HepG2 (cell line): ENCODE data around the gene ENDOG. TPM values are rescaled to one million over a fixed set of nuclear protein-coding genes. Genes with fewer than 3 reads are reported as not detected.

Experiments
- ATAD3A ChIP-seq: sonication (generic); formaldehyde crosslinking; IDR thresholded peaks from 2 replicates; pipeline ENCODE4 v1.4.0; 2020; ENCODE audit warnings: missing genetic modification reagents
- BCL6 ChIP-seq: IDR thresholded peaks from 2 replicates; pipeline ENCODE4 v1.6.1; 2016; ENCODE audit warnings: missing genetic modification reagents, missing compliant biosample characterization
- CBFB ChIP-seq: sonication (generic); formaldehyde crosslinking; IDR thresholded peaks from 2 replicates; pipeline ENCODE4 v1.4.0; 2020; ENCODE audit warnings: missing genetic modification reagents
- HMG20A ChIP-seq: IDR thresholded peaks from 2 replicates; pipeline ENCODE4 v1.6.1; 2016; ENCODE audit warnings: borderline replicate concordance
- HNF4A ChIP-seq: sonication (generic); formaldehyde crosslinking; IDR thresholded peaks from 2 replicates; pipeline ENCODE4 v1.4.0; 2020; ENCODE audit warnings: missing genetic modification reagents
- HOXD1 ChIP-seq: sonication (generic); formaldehyde crosslinking; IDR thresholded peaks from 2 replicates; pipeline ENCODE4 v1.5.0; 2020; ENCODE audit warnings: missing genetic modification reagents
- KDM6A ChIP-seq: IDR thresholded peaks from 2 replicates; pipeline ENCODE4 v1.6.1; 2016; ENCODE audit warnings: low read depth
- NFIB ChIP-seq: sonication (generic); formaldehyde crosslinking; IDR thresholded peaks from 2 replicates; pipeline ENCODE4 v1.9.0; 2021; ENCODE audit warnings: missing genetic modification reagents, mild to moderate bottlenecking, borderline replicate concordance
- PCBP2 ChIP-seq: fragments of 200-400 bp; formaldehyde crosslinking; optimal IDR thresholded peaks from 2 replicates; pipeline ENCODE3; 2018; ENCODE audit warnings: low read length, low read depth; ENCODE audit not compliant: poor library complexity, severe bottlenecking
- SOX5 ChIP-seq: IDR thresholded peaks from 2 replicates; pipeline ENCODE4 v1.6.1; 2016; ENCODE audit warnings: borderline replicate concordance
- SP1 ChIP-seq, 2 experiments: fragments of 450-650 bp in 1 of 2; sonication (generic) in 1 of 2; formaldehyde crosslinking in 1 of 2; IDR thresholded peaks; 2 replicates each; pipeline versions ENCODE4 v1.4.0 to v1.6.1; 2016 to 2020; ENCODE audit warnings: missing genetic modification reagents in 1 of 2
- TOE1 ChIP-seq: sonication (generic); formaldehyde crosslinking; IDR thresholded peaks from 2 replicates; pipeline ENCODE4 v1.4.0; 2020; ENCODE audit warnings: mild to moderate bottlenecking, missing genetic modification reagents
- YEATS2 ChIP-seq: sonication (generic); formaldehyde crosslinking; IDR thresholded peaks from 2 replicates; pipeline ENCODE4 v1.4.0; 2020; ENCODE audit warnings: missing genetic modification reagents, borderline replicate concordance
- ZFP36L2 ChIP-seq: sonication (generic); formaldehyde crosslinking; IDR thresholded peaks from 2 replicates; pipeline ENCODE4 v1.4.0; 2020; ENCODE audit warnings: missing genetic modification reagents
- ZFX ChIP-seq: sonication (generic); formaldehyde crosslinking; IDR thresholded peaks from 2 replicates; pipeline ENCODE4 v1.4.0; 2020; ENCODE audit warnings: mild to moderate bottlenecking, low read depth, missing genetic modification reagents, moderate library complexity
- ZNF263 ChIP-seq: sonication (generic); formaldehyde crosslinking; IDR thresholded peaks from 2 replicates; pipeline ENCODE4 v1.4.0; 2020; ENCODE audit warnings: missing genetic modification reagents
- ZNF331 ChIP-seq: sonication (generic); formaldehyde crosslinking; IDR thresholded peaks from 2 replicates; pipeline ENCODE4 v1.4.0; 2020; ENCODE audit warnings: missing genetic modification reagents
- ZNF547 ChIP-seq: sonication (generic); formaldehyde crosslinking; IDR thresholded peaks from 2 replicates; pipeline ENCODE4 v1.5.1; 2020; ENCODE audit warnings: mild to moderate bottlenecking, missing genetic modification reagents
- ZNF629 ChIP-seq: sonication (generic); formaldehyde crosslinking; conservative IDR thresholded peaks from 2 replicates; pipeline ENCODE4 v1.5.0; 2020; ENCODE audit warnings: missing genetic modification reagents
- ZNF883 ChIP-seq: sonication (generic); formaldehyde crosslinking; IDR thresholded peaks from 2 replicates; pipeline ENCODE4 v1.5.1; 2020; ENCODE audit warnings: mild to moderate bottlenecking, missing genetic modification reagents; ENCODE audit errors: not compliant biosample characterization
- polyA plus RNA-seq, 8 experiments: library from polyadenylated mRNA; depleted of rRNA in 3 of 8; stranded (reverse) in 7 of 8; unstranded in 1 of 8; fragments of >200 nt; fragmentation: Illumina TruSeq in 4 of 8; extraction: Trizol in 4 of 8; gene quantifications; 2 replicates each; pipeline versions ENCODE4 v1.2.1 to v1.2.3, GENCODE V29; 2011 to 2016; ENCODE audit warnings: low read depth in 4 of 8, missing spikeins in 1 of 8, mixed read lengths in 1 of 8; ENCODE audit not compliant: insufficient read depth in 1 of 8
- total RNA-seq, 5 experiments: library from RNA; depleted of rRNA; stranded (reverse); fragments of >200 nt; fragmentation: Illumina TruSeq; extraction: Trizol; gene quantifications; 2 replicates each; pipeline ENCODE4 v1.2.3, GENCODE V29; 2016; ENCODE audit warnings: low read depth in 1 of 5
- TF ChIP-seq, protein P1 (sequence below): sonication (generic); formaldehyde crosslinking; IDR thresholded peaks from 2 replicates; pipeline ENCODE4 v1.4.0; 2020; ENCODE audit warnings: missing genetic modification reagents, borderline replicate concordance
- TF ChIP-seq, protein P2 (sequence below): IDR thresholded peaks from 2 replicates; pipeline ENCODE4 v1.6.1; 2016; ENCODE audit warnings: control low read depth
- TF ChIP-seq, protein P3 (sequence below): sonication (generic); formaldehyde crosslinking; IDR thresholded peaks from 2 replicates; pipeline ENCODE4 v1.4.0; 2020; ENCODE audit warnings: missing genetic modification reagents

ENDOG gene
- total and polyA plus RNA-seq, 2 of the 13 experiments (the other 11 are each of a cell fraction or from before 2014, with no cell fraction given): 26.3 to 28.8 TPM

DNA sequence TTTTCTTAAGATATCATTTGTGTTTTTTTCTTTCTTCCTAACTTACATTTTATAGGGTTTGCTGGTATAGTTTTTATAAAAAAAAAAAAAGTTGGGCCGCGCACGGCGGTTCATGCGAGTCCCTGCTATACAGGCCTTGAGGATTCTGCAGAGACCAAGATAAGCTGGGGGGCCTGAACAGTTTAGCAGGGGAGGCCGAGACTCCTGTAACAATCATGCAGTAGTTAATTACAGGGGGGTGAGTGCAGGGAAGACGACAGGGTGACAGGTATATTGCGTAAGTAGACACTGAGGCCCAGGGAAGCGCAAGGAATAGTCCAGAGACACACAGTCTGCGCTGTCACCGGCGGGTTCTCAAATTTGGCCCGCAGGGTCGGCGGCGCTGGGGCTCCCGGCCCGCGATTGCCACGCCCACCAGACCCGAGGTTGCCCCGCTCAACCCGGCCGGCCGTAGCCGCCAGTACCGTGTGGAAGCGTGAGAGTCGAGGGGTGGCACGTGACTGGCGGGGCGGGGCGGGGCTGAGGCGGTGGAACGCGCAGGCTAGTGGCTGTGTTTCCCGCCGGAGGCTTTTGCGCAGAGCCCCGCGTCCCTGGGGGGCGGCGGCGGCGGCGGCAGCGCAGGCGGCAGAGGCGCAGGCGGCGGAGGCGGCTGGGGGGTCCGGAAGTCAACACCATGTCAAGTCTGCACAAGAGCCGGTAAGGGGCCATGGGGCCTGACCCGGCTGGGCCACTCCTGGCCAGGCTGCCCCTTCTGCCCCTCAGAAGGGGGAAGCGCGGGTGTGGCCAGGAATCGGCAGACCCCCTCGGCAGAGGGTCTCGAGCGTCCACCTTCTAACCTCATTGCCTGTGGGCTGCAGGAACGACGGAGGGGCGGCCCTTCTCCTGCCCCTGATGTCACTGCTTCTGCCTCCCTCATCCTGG is 31.4 kb upstream of the ENDOG start, which contains the start of gene TBC1D13 (continued):
- TF ChIP-seq, protein P1, sequence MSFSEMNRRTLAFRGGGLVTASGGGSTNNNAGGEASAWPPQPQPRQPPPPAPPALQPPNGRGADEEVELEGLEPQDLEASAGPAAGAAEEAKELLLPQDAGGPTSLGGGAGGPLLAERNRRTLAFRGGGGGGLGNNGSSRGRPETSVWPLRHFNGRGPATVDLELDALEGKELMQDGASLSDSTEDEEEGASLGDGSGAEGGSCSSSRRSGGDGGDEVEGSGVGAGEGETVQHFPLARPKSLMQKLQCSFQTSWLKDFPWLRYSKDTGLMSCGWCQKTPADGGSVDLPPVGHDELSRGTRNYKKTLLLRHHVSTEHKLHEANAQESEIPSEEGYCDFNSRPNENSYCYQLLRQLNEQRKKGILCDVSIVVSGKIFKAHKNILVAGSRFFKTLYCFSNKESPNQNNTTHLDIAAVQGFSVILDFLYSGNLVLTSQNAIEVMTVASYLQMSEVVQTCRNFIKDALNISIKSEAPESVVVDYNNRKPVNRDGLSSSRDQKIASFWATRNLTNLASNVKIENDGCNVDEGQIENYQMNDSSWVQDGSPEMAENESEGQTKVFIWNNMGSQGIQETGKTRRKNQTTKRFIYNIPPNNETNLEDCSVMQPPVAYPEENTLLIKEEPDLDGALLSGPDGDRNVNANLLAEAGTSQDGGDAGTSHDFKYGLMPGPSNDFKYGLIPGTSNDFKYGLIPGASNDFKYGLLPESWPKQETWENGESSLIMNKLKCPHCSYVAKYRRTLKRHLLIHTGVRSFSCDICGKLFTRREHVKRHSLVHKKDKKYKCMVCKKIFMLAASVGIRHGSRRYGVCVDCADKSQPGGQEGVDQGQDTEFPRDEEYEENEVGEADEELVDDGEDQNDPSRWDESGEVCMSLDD (CRISPR knock-in tag): 0 out of 2 replicates have a peak, but pooled peaks have one; percentile 45
- TF ChIP-seq YEATS2 (CRISPR knock-in tag): peak; percentile 89
- no peak for TF ChIP-seq NFIB (CRISPR knock-in tag)
- no peak for TF ChIP-seq SP1 (IDR thresholded peaks at IDR 0.05)
- TF ChIP-seq SP1 (CRISPR knock-in tag; IDR thresholded peaks at IDR 0.05): peak; percentile 97
- no peak for TF ChIP-seq PCBP2
- no peak for TF ChIP-seq HMG20A
- peak; percentile 74; the same call in 1 of the 2 replicates for TF ChIP-seq SOX5 (CRISPR knock-in tag)
- TF ChIP-seq, protein P2, sequence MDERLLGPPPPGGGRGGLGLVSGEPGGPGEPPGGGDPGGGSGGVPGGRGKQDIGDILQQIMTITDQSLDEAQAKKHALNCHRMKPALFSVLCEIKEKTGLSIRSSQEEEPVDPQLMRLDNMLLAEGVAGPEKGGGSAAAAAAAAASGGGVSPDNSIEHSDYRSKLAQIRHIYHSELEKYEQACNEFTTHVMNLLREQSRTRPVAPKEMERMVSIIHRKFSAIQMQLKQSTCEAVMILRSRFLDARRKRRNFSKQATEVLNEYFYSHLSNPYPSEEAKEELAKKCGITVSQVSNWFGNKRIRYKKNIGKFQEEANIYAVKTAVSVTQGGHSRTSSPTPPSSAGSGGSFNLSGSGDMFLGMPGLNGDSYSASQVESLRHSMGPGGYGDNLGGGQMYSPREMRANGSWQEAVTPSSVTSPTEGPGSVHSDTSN (CRISPR knock-in tag): no peak
- TF ChIP-seq HNF4A (CRISPR knock-in tag): no peak
- no peak for TF ChIP-seq ZFP36L2 (CRISPR knock-in tag)
- TF ChIP-seq, protein P3, sequence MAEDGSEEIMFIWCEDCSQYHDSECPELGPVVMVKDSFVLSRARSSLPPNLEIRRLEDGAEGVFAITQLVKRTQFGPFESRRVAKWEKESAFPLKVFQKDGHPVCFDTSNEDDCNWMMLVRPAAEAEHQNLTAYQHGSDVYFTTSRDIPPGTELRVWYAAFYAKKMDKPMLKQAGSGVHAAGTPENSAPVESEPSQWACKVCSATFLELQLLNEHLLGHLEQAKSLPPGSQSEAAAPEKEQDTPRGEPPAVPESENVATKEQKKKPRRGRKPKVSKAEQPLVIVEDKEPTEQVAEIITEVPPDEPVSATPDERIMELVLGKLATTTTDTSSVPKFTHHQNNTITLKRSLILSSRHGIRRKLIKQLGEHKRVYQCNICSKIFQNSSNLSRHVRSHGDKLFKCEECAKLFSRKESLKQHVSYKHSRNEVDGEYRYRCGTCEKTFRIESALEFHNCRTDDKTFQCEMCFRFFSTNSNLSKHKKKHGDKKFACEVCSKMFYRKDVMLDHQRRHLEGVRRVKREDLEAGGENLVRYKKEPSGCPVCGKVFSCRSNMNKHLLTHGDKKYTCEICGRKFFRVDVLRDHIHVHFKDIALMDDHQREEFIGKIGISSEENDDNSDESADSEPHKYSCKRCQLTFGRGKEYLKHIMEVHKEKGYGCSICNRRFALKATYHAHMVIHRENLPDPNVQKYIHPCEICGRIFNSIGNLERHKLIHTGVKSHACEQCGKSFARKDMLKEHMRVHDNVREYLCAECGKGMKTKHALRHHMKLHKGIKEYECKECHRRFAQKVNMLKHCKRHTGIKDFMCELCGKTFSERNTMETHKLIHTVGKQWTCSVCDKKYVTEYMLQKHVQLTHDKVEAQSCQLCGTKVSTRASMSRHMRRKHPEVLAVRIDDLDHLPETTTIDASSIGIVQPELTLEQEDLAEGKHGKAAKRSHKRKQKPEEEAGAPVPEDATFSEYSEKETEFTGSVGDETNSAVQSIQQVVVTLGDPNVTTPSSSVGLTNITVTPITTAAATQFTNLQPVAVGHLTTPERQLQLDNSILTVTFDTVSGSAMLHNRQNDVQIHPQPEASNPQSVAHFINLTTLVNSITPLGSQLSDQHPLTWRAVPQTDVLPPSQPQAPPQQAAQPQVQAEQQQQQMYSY: no peak; the same call in 1 of the 2 replicates
- peak; percentile 78; the same call in 1 of the 2 replicates for TF ChIP-seq HOXD1 (CRISPR knock-in tag)
- peak; percentile 32 for TF ChIP-seq ZNF629 (CRISPR knock-in tag)
- TF ChIP-seq BCL6 (CRISPR knock-in tag): peak; percentile 67
- TF ChIP-seq ZFX (CRISPR knock-in tag): peak; percentile 91
- no peak for TF ChIP-seq KDM6A (CRISPR knock-in tag)
- peak; percentile 74; the same call in 1 of the 2 replicates for TF ChIP-seq TOE1 (CRISPR knock-in tag)
- TF ChIP-seq CBFB (CRISPR knock-in tag): peak; percentile 91
- peak; percentile 93 for TF ChIP-seq ZNF547 (CRISPR knock-in tag)
- peak; percentile 71 for TF ChIP-seq ZNF263 (CRISPR knock-in tag)
- peak; percentile 94 for TF ChIP-seq ZNF883
- peak; percentile 91 for TF ChIP-seq ZNF331
- no peak for TF ChIP-seq ATAD3A (CRISPR knock-in tag)
